PC-9 (cell line): Measurements from ENCODE around the gene TRIM66.

Experiments
- CTCF ChIP-seq: fragments of 200-600 bp; sonication (generic); conservative IDR thresholded peaks from 2 replicates; pipeline ENCODE4 v1.6.1; 2017; ENCODE audit warnings: mixed run types, antibody characterized with exemption, mild to moderate bottlenecking, moderate library complexity
- EZH2 ChIP-seq: fragments of 200-600 bp; sonication (generic); IDR thresholded peaks from 2 replicates; pipeline ENCODE4 v1.8.0; 2017; ENCODE audit warnings: antibody characterized with exemption, low read depth

- no peak for TF ChIP-seq CTCF
- TF ChIP-seq EZH2: no peak
Measured at GRCh38 chr11:8586805-8587204, 95.7 kb downstream of the TRIM66 start.
